HG03159 (cell line): ENCODE measurements around the gene TP53I11.

Experiments
- ATAC-seq: cut with Tn5 transposase; IDR thresholded peaks from one replicate; pipeline ENCODE4 v1.9.1; 2021; ENCODE audit warnings: mild to moderate bottlenecking, moderate library complexity; ENCODE audit not compliant: unreplicated experiment

TP53I11 gene, protein sequence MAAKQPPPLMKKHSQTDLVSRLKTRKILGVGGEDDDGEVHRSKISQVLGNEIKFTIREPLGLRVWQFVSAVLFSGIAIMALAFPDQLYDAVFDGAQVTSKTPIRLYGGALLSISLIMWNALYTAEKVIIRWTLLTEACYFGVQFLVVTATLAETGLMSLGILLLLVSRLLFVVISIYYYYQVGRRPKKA

DNA sequence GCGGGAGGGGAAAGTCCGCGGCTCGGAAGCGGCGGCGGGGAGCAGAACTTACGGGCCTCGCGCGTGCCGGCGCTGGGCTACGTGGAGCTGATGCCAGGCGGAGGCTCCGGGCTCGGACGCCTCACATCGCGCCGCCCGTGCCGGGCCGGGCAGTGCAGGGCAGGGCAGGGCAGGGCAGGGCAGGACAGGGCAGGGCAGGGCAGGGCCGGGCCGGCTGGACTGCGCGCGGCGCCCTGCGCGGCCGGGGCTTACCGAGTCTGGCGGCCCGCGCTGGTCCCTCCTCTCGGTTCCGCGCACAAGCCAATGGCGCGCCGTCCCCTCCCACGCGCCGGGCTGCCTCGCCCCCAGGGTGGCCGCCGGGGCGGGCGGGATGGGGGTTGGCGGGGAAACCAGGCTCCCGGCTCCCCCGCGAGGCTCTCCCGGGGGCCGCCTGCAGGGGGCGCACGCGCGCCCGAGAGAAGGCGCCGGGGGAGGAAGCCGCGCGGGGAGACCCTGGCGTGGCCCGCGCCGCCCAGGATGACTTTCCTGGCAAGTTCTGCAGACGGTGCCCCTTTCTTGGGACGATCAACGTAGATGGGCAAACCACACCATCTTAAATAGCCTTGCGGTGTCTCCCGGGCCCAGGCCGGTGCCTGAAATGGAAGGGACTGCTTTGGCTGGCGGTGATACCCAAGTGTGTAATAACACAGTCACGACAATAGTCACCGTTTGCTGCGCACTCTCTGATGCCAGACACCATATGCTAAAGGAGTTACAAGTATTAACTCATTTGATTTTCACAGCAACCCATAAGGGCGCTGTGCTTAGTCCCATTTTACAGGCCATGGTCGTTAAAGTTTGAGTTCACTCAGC is at the start of gene TP53I11:
TSS of gene TP53I11 (minus strand) at position 259 of the 852 bp plus-strand sequence. CDS start 12,548 bp downstream, outside the sequence.
- no peak for ATAC-seq

DNA sequence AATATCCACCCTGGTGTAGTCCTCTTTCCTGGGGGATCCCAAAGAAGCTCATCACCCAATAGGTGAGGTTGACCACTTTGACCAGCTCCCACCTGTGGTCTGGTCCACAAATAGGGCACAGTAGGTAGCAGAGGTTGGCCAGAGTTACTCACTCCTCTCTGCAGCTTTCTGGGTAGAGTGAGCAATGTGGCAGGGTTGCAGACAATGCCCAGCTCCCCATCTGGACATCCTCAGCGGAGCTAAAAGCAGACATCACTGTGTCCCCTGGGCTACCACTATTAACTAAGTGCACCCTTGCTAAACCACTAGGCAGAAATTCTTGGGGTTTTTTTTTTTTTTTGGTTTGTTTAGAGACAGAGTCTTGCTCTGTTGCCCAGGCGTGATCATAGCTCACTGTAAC is 48.4 kb upstream of the TP53I11 start:
- ATAC-seq: no peak

DNA sequence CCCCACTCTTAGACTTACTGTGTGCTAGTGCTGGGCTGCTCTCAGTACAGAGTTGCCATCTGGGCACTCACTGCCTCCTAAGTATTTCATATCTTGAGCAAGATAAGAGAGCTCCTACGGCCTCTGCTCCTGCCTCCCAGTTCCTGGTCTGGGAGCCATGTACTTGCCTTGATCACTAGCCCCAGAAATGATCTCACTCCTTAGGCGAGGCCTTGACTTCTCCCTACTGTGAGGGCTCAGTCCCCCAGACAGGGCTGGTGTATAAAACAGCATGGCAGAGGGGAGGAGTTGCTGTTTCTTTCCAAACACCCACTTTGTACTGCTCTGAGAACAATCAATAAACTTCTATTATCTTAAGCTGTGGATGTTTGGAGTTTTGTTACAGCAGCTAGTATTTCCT is 47.4 kb upstream of the TP53I11 start:
- no peak for ATAC-seq

DNA sequence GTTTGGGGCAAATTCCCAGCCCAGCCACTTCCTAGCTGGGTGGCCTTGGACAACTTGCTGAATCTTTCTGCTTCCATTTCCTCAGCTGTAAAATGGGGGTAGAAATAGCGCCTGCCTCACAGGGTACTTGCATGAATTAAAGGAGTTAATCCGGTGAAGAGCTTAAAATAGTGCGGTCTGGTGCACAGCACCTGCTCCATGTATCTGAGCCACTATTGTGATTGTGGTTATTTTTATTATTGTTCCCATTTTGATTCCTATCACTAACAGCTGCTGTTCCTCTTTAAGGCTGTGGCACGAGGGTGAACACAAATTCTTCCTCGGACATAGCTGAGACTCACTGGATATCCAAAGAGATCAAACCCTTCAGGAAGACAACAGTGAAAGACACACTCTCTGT is 46.9 kb upstream of the TP53I11 start:
- no peak for ATAC-seq

DNA sequence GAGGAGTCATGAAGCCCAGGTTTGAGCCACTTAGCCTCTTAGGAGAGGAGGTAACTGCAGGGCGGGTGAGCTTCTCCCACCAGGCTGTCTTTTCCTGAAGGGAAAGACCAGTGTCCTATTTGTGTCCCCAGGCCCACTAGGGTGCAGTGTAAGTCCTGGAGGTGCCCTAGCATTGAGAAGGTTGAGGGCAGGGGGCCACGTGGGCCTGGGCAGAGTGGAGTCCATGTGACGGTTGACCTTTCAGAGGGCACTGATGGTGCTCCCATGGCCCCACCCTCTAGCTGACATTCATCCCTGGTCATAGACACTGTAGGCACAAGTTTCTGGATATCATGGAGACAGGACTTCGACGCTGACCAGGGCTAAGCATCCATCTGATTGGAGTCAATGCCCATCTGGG is 44.1 kb upstream of the TP53I11 start:
- ATAC-seq: no peak

DNA sequence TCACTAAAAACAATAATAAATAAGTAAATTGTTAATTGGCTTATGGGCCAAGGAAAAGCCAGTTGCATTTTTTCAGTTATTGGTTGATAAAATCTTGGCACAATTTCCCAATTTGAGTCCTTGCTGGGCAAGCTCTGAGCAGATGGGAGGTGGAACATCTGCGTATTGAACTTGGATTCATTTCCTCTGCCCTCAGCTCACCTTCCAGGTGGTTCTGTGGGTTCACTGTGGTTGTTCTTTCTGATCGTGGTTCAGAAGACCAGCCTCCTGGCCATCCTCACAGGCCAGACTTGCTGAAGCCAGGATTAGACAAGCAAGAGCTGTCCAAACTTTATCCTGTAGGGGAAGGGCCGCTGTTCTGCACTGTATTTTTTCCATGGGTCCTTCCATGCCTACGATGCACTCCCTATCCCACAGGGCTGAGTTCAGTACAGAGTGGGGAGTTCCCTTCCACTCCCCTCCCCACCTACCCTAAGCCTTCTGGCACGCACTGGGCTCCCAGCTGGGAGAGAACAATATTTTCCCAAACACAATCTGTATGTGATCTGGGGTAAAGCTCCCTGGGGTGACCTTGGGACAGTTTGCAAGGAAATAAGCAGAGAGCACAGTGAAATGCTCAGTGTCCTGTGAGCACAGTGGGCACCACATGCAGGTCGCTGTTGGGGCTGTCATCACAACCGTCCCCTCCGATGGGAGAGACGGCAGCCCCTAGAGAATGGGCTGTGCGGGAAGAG is 43.5 kb upstream of the TP53I11 start:
- no peak for ATAC-seq

DNA sequence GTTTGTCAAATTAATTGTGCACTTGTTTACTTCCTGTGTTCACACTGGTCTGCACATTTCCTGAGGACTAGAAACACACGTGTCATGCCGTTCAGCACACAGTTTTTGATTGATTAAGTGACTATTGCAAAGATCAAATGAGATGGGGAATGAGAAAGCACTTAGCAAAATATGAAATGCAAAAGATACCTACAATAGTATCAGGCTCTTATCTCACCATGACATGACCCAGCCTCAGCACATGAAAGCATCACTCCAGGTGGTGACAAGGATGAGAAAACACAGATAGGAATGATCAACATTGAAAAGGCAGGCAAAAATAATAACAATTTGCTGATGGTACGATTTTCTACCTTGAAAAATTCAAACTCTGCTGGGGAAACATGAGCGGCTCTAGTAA is 42.1 kb upstream of the TP53I11 start:
- no peak for ATAC-seq

DNA sequence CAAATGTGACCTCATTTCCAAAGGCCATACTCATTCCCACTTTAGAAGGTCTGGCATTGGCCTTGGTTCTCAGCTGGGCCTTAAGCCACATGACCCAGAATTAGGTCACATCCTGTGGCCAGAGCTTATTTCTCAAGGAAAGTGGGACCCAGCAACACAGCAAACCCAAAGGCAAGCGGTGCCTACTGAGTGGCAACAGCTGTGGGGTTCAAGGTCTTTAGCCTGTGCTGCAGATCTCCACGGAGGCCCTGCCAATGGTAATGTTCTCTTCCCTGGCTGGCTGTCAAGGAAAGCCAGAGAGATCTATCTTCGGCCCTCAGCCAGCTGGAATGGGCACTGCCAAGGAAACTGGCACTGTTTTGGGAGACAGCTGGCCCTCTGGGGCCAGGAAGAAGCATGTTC is 41.5 kb upstream of the TP53I11 start:
- no peak for ATAC-seq

DNA sequence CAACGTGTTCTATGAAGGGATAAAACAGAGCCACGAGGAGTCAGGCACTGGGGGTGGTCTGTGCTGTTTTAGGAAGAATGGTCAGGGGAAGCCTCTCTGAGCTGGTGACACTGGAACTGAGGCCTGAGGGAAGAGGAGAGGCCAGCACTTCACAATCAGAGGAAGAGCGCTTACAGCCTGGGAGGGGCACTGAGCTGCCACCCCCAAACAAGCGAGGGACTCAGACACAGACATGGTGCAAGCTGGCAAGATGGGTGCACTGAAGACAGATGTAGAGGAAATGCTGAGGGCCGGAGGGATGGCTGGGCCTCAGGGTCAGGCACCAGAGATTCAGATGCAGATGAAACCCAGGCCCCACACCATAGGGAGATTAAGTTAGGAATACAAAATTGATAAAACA is 40.0 kb upstream of the TP53I11 start:
- ATAC-seq: no peak

DNA sequence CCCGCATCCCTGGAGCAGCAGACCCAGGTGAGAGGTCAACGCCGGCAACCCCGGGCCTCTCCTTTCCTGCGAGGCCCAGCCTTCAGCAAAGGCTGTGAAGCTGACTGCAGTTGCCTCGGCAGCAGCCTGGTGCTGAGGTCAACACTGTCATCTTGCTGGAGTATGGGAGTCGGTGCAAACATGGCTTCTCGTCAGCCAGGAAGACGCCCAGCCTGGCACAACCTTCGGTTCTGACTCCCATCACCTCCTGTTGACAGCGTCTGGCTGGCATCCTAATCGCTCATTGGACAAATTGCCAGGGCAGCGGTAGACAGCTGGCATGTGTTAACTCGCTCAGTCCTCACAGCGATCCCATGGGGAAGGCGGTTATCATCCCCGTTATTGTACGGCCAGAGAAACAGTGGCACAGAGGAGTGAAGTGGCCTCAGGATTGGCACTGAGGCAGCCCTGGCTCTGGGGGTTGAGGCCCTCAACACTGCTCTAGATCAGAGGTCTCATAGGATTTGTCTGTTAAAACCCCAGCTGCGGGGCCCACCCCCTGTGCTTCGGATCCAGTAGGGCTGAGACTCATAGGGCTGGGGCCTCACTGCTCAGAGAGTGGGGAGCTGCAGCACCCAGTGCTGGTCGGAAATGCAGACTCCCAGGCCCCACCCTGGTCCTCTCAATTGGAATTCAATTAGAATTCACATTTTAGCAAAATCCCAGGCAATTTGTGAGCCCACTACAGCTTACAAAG is 39.3 kb upstream of the TP53I11 start:
- ATAC-seq: no peak

DNA sequence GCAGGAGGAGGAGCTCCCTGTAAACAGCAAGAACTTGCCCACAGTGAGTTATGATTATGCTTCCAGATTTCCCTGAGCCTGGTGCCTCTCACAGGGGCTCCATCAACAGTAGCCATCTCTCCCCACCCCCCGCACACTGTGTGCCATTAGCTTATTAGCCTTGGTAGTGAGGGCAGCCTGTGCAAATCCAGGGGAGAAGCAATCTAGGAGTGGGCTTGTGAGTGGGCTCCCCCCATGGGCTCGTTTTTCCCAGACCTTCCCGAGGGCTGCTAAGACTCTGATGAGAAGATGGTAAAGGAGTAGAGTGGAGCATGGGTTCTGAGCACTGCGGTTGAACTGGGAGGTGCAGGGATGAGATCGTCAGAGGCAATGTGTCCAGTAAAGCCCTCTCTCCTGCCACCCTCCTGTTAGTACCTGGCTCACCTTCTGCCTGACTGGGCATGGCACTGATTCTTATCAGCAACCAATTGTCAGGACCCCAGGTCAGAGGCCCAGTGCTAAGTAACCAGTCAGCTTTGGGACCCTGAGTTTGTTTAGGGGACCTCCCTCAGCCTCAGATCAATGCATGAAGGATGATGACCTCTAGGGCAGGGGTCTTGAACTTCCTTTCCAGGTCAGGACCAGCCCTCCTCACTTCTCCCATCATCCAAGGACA is 38.4 kb upstream of the TP53I11 start:
- ATAC-seq: no peak

DNA sequence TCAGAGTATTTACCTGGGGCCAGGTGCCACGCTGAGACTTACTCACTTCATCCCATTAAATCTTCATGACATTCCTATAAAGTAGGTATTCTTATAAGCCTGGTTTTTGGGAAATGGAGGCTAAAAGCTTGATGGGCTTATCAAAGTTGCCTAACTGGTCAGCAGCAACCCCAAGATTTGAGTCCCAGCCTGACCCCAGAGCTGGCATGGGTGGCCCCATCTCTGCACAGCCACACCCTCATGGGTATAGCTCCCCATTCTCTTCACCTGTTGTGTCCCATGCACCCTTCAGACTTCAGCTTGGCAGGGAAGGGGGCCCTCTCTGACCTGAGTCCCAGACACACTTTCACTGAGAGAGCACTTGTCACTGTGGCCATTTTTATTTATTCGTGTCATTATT is 37.4 kb upstream of the TP53I11 start:
- no peak for ATAC-seq

DNA sequence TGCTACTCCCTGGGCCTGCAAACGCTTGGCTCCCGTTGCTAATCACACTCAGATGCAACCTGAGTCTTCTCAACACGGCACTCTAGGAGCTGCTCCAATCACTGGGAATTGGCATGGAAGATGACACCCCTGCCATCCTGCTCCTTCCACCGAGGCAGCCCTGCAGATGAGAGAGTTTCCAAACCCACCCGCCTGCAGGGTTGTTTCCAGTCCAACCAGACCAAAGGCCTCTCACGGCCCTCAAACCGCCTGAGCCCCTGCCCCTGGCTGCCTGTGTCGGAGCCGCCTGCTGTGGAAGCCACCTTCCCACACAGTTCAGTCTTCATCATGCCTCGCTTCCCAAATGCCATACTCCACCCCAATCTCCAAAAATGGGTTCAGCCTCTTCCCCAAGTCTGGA is 36.8 kb upstream of the TP53I11 start:
- ATAC-seq: no peak

DNA sequence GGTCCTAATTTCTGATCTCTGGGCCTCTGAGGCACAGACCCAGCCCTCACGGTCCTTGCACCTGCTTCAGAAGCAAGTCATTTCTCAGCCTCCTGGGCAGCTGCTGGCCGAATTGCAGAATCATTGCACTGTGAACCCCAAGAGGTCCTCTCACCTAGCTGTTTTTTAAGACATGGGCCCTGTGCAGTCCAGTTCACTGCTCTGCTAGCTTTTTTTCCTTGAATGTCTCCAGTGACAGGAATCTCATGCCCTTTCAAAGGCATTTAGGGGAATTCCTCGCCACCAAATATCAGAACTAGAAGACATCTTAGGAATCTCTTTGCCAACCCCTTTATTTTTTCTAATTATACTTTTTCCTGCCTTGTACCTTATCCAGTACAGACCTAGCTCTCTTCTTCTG is 35.6 kb upstream of the TP53I11 start:
- ATAC-seq: no peak

DNA sequence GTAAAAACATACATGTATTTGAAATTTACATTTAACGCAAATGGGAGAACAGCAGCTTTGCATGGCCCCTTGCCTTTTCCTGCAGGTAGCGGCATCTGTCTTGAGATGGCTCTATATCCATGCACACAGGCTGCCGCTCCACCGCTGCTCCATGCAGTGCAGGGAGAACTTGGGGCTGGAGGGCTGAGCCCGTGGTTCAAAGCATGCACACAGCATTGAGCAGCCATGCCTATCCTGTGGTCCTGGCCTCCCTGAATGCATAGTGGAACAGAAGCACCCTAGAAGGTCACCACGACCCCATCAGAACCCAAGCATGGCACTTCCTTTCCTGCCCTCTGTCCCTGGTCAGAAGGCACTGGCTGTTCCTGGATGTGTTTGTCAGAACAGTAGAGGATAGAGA is 35.0 kb upstream of the TP53I11 start:
- no peak for ATAC-seq

DNA sequence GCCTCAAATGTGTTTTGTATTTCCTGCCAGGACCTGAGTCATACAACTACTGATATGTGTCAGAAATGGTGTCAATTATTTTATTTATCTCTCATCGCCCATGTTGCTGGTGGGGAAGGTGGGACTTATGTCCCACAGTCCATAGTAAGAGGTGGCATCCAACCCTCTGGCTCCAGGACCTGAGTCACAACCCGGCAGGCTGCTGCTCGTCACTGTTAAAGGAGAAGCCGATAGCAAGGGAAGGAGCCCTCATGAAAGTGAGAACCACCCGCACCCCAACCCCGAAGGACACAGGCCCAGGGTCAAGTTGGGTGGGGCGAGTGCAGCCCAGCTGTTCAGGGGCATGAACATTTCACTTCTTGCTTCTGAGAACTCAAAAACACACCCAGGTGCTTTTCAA is 33.1 kb upstream of the TP53I11 start:
- no peak for ATAC-seq

DNA sequence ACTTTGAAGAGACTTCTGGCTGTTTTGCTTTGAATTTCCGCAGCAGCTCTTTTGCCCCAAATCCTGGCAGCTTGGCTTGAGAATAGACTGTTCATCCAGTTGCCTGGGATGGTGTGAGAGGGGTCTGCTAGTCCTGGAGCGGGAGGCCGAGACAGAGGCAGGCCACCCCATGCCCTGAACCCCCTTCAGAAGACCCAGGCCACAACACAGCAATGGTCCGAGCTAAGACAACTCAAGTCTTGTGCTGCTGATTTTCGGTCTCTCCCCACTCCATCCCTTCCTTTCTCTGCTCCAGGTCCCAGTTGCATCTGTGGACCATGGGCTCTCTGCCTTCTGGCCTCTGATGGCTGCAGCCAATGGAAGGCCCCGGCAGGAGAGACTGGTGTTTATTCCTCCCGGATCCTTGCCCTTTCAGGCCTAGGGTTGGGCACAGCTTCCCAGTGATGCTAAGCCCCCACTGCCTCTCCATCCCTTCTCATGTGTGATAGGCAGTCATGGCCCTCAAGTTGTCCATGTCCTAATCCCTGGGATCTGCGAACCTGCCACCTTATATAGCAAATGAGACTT is 31.9 kb upstream of the TP53I11 start:
- no peak for ATAC-seq

DNA sequence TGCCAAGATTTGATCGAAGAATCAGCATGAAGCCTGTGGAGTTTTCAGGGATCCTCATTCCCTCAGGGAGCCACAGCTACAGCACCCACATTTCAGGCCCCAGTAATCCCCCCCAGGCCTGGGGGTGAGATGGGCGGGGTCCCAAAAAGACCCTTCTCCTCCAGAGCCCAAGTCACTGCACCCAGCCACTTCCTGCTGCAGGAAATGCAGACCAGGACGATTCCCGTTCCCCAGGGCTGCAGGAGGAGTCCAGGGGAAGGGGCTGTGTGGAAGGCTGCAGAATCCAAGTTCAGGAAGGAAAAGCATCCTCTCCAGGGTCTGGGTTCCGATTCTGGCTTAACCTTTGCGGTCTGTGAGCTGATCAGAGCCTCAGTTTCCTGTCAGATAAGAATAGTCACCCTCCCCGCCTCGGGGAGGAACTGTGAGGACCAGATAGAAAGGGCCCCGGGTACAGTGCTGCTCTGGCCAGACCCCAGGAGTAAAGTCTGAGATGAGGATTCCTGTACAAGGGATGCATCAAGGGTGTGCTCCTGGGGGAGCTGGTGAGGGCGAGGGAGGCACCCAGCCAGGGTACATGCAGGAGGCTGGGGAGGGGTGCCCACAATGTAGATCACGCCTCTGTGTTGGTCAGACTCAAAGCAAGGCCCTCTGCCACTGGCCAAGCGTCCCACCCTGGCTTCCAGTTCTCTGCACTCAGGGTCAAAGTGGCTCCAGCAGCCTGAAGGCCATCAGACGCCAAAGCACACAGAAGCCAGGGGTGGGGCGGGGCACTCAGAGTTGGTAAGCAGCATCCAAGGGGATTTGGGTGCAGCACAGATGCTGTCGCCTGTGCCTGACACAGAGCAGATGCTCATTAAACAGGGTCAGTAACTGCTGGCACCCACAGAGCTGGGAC is 30.1 kb upstream of the TP53I11 start:
- no peak for ATAC-seq
